Suppressor macrophage treated with lipopolysaccharide for 4 hours (primary cell): Measurements from ENCODE around the gene LRR1.
"Not testable (repeated sequence)": the region's sequence is repeated elsewhere in the genome, so short reads cannot be mapped to it uniquely, and the experiment has no call there.

Experiments
- DNase-seq: peaks from one replicate; pipeline ENCODE4 v3.0.0-alpha.2; 2020

Gene LRR1

DNA sequence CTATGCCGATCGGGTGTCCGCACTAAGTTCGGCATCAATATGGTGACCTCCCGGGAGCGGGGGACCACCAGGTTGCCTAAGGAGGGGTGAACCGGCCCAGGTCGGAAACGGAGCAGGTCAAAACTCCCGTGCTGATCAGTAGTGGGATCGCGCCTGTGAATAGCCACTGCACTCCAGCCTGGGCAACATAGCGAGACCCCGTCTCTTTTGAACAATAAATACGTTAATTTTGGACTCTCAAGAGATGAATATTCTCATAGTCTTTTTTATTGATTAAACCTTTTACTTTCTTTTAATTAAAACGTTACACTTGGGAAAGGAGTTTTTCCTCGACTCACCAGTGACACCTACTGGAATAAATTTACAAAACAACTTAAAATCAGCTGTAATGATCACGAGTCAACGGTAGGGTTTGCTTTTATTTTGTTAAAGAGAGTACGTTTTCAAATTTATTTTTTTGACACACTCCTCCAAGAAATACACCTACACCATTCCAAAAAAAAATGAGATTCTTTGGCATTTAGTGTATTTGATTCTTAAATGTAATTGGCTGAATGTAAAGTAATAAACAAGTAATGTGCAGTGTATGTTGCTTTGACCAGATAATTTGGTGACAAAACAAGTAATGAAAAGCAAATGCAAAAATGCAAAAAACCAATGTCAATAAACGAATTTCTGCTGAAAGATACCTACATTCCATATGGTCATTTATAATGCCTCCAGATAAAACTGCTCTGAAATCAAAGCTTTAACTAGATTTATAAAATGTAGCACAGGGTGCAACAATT lies 11.9 kb upstream of the LRR1 start:
- peak; percentile 86 for DNase-seq

- no peak for DNase-seq
Measured at GRCh38 chr14:49589387-49589786, 9.4 kb upstream of the LRR1 start.

GRCh38 chr14:49593016-49593415 lies 5.7 kb upstream of the LRR1 start:
- DNase-seq: no peak

DNA sequence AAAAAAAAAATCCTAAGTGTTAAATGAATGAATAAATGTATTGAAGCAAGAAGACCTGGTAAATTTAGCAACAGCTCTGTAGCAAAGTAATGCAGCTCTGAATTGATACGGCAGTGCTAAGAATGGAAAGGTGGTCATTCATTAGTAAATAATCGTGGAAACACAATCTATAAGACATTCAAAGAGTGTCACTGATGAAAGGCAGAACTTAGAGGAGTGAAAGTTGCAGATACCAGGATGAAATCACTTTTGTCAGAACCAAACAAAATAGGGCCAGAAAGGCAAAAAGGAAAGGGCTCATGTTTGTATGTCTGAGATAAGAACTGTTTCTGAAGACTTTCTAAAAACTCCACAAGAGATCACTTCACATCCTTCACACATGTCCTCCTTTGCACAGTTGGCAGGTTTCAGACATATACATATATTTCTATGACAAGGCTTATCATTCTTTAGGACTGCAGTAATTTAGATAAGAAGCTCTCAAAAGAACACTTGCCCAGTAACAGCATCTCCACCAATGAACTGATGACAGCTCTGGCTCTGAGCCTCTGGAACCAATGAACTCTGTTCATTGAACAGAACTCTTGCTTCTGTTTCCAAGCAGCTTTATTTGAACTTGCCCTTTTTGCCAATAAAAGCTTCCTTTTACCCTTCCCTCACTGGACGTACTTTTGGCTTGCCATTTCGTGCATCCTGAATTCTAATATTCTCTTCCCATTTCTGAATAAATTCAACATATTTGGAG lies 4.2 kb upstream of the LRR1 start:
- no peak for DNase-seq

DNA sequence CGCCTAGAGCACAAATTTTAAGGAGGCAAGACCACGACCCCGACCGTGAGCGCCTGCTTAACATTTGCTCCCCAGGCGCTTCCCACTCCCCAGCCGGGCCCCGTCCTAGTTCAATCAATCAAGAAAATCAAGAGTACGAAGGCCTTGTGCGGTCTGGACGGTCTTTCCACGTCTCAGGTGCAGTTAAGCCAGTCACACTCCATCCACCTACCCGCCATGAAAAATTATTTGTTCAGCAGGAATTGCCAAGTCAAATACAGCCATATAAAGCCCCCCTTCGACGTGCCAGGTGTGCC lies 603 bp upstream of the LRR1 start:
- no peak for DNase-seq

DNA sequence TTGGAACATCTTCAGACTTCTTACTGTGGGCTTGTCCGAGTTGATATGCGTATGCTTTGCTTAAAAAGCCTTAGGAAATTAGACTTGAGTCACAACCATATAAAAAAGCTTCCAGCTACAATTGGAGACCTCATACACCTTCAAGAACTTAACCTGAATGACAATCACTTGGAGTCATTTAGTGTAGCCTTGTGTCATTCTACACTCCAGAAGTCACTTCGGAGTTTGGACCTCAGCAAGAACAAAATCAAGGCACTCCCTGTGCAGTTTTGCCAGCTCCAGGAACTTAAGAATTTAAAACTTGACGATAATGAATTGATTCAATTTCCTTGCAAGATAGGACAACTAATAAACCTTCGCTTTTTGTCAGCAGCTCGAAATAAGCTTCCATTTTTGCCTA lies 8.8 kb downstream of the LRR1 start:
- DNase-seq: no peak

DNA sequence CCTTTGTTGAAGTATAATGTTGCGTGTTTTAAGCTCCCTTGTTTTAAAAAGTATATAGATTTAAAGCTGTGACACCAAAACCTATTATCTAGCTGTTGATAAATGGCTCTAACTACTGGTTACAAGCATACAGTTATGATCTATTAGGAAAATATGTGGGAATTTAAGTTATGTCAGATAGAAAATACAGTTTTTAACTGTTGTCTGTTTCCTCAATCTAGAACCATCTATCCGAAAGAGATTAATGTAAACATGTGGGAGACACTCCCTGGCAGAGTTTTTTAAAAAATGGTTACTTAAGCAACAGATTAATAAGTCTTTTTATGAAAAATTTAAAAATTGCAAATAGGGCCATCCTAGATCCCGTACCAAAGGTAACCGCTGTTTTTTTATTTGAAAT lies 13.5 kb downstream of the LRR1 start:
- DNase-seq: no peak

GRCh38 chr14:49612671-49613070 lies 13.9 kb downstream of the LRR1 start:
- DNase-seq: no peak

DNA sequence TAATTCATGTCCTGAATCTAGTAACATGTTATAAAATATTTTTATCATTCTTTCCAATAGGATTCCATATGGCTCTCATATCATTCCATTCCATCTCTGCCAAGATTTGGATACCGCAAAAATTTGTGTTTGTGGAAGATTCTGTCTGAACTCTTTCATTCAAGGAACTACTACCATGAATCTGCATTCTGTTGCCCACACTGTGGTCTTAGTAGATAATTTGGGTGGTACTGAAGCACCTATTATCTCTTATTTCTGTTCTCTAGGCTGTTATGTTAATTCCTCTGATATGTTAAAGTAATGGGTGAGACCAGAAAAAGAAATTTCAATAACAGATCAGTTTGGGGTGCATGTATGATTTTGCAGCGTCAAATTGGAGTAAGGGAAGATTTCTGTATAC lies 15.5 kb downstream of the LRR1 start:
- DNase-seq: no peak

- no peak for DNase-seq
Measured at GRCh38 chr14:49615776-49616175, 17.0 kb downstream of the LRR1 start.

DNA sequence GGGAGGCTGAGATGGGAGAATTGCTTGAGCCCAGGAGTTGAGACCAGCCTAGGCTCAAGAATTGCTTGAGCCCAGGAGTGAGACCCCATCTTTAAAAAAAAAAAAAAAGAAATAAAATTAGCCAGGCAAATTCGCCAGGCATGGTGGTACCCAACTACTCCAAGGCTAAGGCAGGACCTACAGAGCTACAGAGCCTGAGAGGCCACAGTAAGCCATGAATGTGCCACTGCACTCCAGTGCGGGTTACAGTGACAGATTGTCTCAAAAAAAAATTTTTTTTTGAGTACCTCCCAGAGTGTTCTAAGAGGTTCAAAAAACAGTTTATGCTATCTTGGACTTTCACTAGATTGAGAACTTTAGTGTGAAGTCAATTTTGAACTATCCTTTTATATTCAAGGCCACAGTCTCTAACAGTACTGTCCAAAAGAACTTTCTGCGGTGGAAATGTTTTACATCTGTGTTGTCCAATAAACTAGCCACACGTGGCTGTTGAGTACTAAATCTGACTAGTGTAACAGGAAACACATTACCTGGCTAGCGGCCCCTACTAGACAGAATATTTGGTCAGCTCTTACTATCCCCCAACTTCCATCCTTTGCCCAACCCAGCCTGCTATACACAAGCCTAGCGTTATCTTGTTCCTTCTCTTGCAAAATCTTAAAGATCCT lies 19.2 kb downstream of the LRR1 start:
- DNase-seq: no peak

DNA sequence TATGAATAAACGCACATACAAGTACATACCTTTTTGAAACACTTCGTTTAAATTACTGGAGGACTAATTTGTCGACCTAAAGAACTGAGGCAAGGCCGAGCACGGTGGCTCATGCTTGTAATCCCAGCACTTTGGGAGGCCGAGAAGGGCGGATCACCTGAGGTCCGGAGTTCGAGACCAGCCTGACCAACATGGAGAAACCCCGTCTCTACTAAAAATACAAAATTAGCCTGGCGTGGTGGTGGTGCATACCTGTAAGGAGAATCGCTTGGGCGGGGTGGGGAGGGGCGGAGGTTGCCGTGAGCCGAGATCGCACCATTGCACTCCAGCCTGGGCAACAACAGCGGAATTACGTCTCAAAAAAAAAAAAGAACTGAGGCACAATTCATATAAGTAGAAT lies 20.5 kb downstream of the LRR1 start:
- not testable (repeated sequence) for DNase-seq

DNA sequence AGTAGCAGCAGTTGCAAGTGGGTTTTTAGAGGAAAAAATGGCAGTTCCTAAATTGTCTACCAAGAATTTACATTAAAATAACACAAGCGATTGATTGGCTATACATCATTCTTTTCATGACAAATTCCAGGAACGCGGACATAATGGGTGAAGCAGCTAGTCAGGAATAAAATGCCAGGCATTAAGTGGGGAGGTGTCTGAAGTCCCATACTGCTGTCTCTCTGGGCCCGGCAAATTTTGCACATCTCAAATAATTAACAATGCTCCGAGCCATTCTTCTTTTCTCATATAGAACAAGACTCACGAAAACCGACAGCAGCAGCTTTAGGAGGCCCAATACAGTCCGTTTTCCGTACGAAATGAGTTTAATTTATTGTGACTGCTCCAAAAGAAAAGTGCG lies 21.0 kb downstream of the LRR1 start:
- no peak for DNase-seq

GRCh38 chr14:49620182-49621113 lies 21.7 kb downstream of the LRR1 start, which contains the start of the genes MGAT2 and RPL36AL:
TSS of gene MGAT2 (plus strand) at chr14:49620799. CDS start at chr14:49621269, 470 bp downstream.
TSS of gene RPL36AL (minus strand) at chr14:49620626. CDS start at chr14:49619104, 1,522 bp downstream.
- DNase-seq: peak; percentile 99

DNA sequence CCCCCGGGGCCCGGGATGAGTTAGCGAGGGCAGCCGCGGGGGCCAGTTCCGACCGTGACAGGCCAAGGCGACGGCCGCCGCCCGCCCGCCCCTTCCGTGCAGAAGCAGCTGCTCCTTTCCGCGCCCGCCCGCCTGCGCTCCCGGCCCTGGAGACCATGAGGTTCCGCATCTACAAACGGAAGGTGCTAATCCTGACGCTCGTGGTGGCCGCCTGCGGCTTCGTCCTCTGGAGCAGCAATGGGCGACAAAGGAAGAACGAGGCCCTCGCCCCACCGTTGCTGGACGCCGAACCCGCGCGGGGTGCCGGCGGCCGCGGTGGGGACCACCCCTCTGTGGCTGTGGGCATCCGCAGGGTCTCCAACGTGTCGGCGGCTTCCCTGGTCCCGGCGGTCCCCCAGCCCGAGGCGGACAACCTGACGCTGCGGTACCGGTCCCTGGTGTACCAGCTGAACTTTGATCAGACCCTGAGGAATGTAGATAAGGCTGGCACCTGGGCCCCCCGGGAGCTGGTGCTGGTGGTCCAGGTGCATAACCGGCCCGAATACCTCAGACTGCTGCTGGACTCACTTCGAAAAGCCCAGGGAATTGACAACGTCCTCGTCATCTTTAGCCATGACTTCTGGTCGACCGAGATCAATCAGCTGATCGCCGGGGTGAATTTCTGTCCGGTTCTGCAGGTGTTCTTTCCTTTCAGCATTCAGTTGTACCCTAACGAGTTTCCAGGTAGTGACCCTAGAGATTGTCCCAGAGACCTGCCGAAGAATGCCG lies 22.6 kb downstream of the LRR1 start:
- peak; percentile 78 for DNase-seq

GRCh38 chr14:49622022-49622607 lies 23.4 kb downstream of the LRR1 start:
- DNase-seq: peak; percentile 9

DNA sequence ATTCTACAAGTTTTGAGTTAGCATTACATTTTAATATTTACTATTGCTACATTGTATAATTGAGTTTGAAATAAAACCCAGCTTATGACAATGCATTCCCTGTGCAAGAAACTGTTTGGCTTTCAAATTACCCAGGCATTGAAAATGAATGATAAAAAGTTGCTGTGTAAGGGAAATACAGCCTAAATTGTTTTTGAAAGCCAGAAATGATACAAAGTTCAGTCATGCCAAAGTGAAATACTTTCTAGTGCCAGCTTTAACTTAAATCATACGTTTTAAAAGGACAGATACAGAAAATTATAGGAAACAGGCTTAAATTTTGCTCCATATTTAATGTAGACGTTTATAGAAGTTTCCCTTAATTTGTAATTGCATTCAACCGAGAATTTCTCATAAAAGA lies 24.6 kb downstream of the LRR1 start:
- no peak for DNase-seq

DNA sequence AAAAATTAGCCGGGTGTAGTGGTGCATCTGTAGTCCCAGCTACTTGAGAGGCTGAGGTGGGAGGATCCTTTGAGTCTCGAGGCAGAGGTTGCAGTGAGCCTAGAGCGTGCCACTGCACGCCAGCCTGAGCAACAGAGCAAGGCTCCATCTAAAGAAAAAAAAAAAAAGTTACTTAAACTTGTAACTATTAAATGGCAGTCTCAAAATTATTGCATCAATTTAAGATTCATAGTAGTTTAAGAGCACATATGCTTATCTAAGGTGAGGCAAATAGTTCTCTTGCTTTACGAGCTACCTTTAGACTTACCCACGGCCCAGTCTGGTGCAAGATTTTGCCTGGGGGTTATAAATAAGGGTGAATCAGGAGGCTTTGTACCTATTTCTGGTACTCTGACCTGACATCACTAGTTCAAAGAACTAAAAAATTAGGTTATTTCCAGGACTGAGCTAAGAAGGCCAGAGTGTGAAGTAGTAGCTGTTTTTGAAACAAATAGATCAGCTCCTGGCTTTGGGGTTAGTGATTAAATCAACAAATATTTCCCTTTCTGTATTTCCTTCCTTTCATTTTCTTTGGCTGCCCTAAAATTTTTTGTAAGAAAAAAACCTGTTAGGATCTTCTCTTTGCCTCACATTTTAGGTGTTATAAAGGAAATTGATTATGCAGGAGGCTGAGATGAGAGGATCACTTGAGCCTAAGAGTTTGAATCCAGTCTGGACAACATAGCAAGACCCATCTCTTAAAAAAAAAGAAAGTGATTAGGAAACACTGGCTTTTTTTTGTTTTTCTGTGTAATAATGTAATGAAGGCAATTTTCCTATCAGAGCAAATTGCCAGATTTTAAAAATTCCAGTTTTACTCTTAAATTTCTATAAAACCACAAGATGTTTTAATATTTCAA lies 25.4 kb downstream of the LRR1 start:
- no peak for DNase-seq

DNA sequence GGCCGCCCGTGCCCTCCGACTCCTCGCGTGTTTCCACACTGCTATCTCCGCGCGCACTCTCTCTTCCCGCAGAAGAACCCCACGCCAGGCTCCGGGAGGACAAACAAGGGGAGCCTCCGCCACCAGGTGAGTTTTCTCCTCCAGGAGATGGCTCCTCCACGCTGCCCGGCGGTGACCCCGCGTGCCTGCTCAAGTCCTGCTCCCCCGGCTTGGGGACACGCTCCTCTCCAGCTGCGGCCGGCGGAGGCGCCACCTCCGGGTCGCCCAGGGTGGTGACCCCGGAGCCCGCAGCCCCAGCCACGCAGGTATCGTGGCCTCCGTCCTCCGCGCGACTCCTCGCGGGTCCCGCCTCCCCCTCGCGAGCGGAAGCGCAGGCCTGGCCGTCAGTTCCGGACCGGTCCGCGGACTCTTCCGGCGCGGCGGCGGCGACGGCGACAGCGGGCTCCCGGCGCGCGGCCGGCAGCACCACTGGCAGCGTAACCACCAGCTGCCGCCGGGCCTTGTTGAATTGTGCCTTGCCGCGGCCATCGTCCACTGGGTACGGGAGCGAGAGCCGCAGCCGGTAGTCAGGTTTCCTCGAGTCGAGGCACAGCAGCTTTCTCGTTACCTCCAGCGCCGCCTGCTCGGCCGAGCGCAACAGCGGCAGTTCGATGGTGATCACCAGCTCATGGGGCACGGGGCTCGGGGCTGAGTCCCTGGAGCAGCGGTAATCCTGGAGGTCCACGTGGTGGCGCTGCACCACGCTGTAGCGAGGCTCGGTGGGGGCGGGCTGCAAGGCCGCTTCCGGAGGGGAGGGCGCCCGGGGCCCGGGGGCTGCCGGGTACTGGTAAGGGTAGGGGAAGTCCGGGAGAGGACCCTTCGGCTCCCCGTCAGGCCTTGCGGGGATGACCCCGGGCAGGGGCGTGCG lies 35.2 kb downstream of the LRR1 start:
- DNase-seq: peak; percentile 95
